T-cell (primary cell): ENCODE results near the gene LIPN. TPM values are rescaled to one million over a fixed set of nuclear protein-coding genes. Genes with fewer than 3 reads are reported as not detected.

Source experiments
- ATAC-seq, 4 experiments: fragments of 200-7000 bp in 3 of 4; fragments of 150-1000 bp in 1 of 4; cut with Tn5 transposase; replicated peaks in 1 of 4; 1 replicate in 3 of 4; 2 replicates in 1 of 4; pipeline ENCODE4 v1.10.0; 2021; ENCODE audit warnings: moderate library complexity in 3 of 4, mild to moderate bottlenecking in 2 of 4, moderate number of reproducible peaks in 1 of 4
- CTCF ChIA-PET, 2 donors: fragments of 300-600 bp; sonication (Branson Sonifier 250); formaldehyde crosslinking; loops; one replicate each; lab custom pipeline; 2022; ENCODE audit warnings: antibody characterized with exemption in 2 of 2; lab: Charles Lee
- POLR2A ChIA-PET, 2 donors: fragments of 300-600 bp; sonication (Branson Sonifier 250); formaldehyde crosslinking; loops; one replicate each; lab custom pipeline; 2022; ENCODE audit warnings: antibody characterized with exemption in 2 of 2; lab: Charles Lee
- DNase-seq, 35 experiments: peaks; one replicate each; pipeline versions ENCODE4 v3.0.0 to v3.0.0-alpha.2; 2013 to 2023
- H3K27ac ChIP-seq: one replicate; pipeline ENCODE4 v1.5.1; 2013; ENCODE audit warnings: low read length
- H3K27me3 ChIP-seq, 2 experiments: replicated peaks in 1 of 2; 1 replicate in 1 of 2; 2 replicates in 1 of 2; pipeline versions ENCODE4 v1.6.1 to v1.7.0; 2013; ENCODE audit warnings: low read length in 1 of 2, mixed read lengths in 1 of 2; ENCODE audit not compliant: control insufficient read depth in 2 of 2, insufficient read depth in 2 of 2; ENCODE audit errors: extremely low read depth in 1 of 2
- H3K36me3 ChIP-seq, 2 donors: 1 replicate in 1 of 2; 2 replicates in 1 of 2; pipeline versions ENCODE4 v1.6.1 to v1.7.0; 2013; ENCODE audit warnings: low read length in 1 of 2; ENCODE audit not compliant: control insufficient read depth in 2 of 2, insufficient read depth in 1 of 2; ENCODE audit errors: extremely low read depth in 1 of 2
- H3K4me1 ChIP-seq, 2 experiments: 1 replicate in 1 of 2; 2 replicates in 1 of 2; pipeline versions ENCODE4 v1.6.1 to v1.7.0; 2013; ENCODE audit warnings: low read length in 2 of 2, mixed read lengths in 1 of 2; ENCODE audit not compliant: insufficient read depth in 2 of 2, control insufficient read depth in 1 of 2; ENCODE audit errors: extremely low read depth in 1 of 2
- H3K4me3 ChIP-seq, 2 donors: 1 replicate in 1 of 2; 2 replicates in 1 of 2; pipeline versions ENCODE4 v1.5.1 to v1.7.0; 2013; ENCODE audit warnings: mild to moderate bottlenecking in 2 of 2, low read length in 1 of 2, moderate library complexity in 1 of 2; ENCODE audit not compliant: control insufficient read depth in 1 of 2; ENCODE audit errors: extremely low read depth in 1 of 2
- H3K9me3 ChIP-seq: 2 replicates; pipeline ENCODE4 v1.7.0; 2013
- H3K27ac Mint-ChIP-seq, 2 donors: one replicate each; pipeline ENCODE4 v1.8.0; 2020 to 2021; ENCODE audit warnings: mild to moderate bottlenecking in 2 of 2, mixed read lengths in 2 of 2
- H3K27me3 Mint-ChIP-seq, 2 donors: one replicate each; pipeline ENCODE4 v1.8.0; 2021 to 2022; ENCODE audit warnings: mixed read lengths in 2 of 2
- H3K36me3 Mint-ChIP-seq: one replicate; pipeline ENCODE4 v1.8.0; 2021; ENCODE audit warnings: mixed read lengths
- H3K4me1 Mint-ChIP-seq, 3 donors: one replicate each; pipeline ENCODE4 v1.8.0; 2020 to 2022; ENCODE audit warnings: mixed read lengths in 3 of 3, mild to moderate bottlenecking in 1 of 3
- H3K4me3 Mint-ChIP-seq, 3 donors: one replicate each; pipeline ENCODE4 v1.8.0; 2020 to 2022; ENCODE audit warnings: mild to moderate bottlenecking in 3 of 3, mixed read lengths in 3 of 3, moderate library complexity in 3 of 3
- H3K9me3 Mint-ChIP-seq, 3 donors: one replicate each; pipeline ENCODE4 v1.8.0; 2020 to 2022; ENCODE audit warnings: mixed read lengths in 3 of 3
- WGBS: methylation state at CpG from one replicate; pipeline ENCODE4 v1.1.5; 2013; ENCODE audit warnings: missing lambda C conversion rate; ENCODE audit not compliant: insufficient coverage; 5-methylcytosine and 5-hydroxymethylcytosine counted together
- total RNA-seq, 35 experiments: library from RNA in 6 of 35; stranded (reverse) in 6 of 35; fragments of 120-200 nt in 1 of 35; gene quantifications; one replicate each; pipeline versions ENCODE4 v1.2.1 to v1.2.4 and lab custom pipeline; 2013 to 2026

The LIPN gene
- total RNA-seq (not detected), total RNA-seq (lab: John Stamatoyannopoulos, UW) (0 to 0.51 (median 0.13) reads per million in 29 experiments)
- total RNA-seq (2013): 0.13 TPM

GRCh38 chr10:88759366-88760101 is at the start of gene LIPN:
LIPN (plus strand) TSS chr10:88760020; CDS start chr10:88761406, 1,386 bp downstream.
- no peaks in the 10 kb centered on the region for H3K27me3 Mint-ChIP-seq
- Histone ChIP-seq H3K27me3 (no peaks in the 10 kb centered on the region), H3K9me3 (no peaks in the 10 kb centered on the region), H3K4me1 (no peaks in the 10 kb centered on the region), H3K27ac (no peak within 1 kb of the TSS), H3K36me3 (no peaks in the 10 kb centered on the region), H3K4me3 (no peak within 1 kb of the TSS)
- CTCF ChIA-PET: no interaction called here
- H3K36me3 Mint-ChIP-seq: no peaks in the 10 kb centered on the region
- peak in 1 of 35 experiments; percentile 31 for DNase-seq
- H3K27ac Mint-ChIP-seq: peak within 1 kb of the TSS in 1 of 2 donors; percentile 34
- WGBS: 72% methylated on average over 2 of the region's 7 CpGs
- peaks cover 7 to 11% (median 10%) of the 10 kb centered on the region in 3 donors for H3K4me1 Mint-ChIP-seq
- ATAC-seq: peak in 1 of 4 experiments; percentile 50
- POLR2A ChIA-PET: no interaction called here
- no peak within 1 kb of the TSS for H3K4me3 Mint-ChIP-seq
- H3K9me3 Mint-ChIP-seq: no peaks in the 10 kb centered on the region

- Histone ChIP-seq H3K27me3 (no peaks in the 10 kb centered on the region), H3K4me1 (no peaks in the 10 kb centered on the region), H3K4me3 (no peak overlapping the region), H3K27ac (no peak overlapping the region), H3K36me3 (no peaks in the 10 kb centered on the region), H3K9me3 (no peaks in the 10 kb centered on the region)
- H3K9me3 Mint-ChIP-seq: no peaks in the 10 kb centered on the region
- H3K4me3 Mint-ChIP-seq: no peak overlapping the region
- no CpG with 5 or more reads among the region's 1 CpG for WGBS
- H3K27me3 Mint-ChIP-seq: peaks cover 4 to 6% of the 10 kb centered on the region in 2 donors
- ATAC-seq: no peak
- no peaks in the 10 kb centered on the region for H3K4me1 Mint-ChIP-seq
- CTCF ChIA-PET: no interaction called here
- H3K36me3 Mint-ChIP-seq: no peaks in the 10 kb centered on the region
- H3K27ac Mint-ChIP-seq: no peak overlapping the region
- DNase-seq: no peak
- POLR2A ChIA-PET: interaction anchor here in 1 of 2 donors (0.6 kb wide), 1 partner anchor 328 kb away, joined by 3 read pairs; no protein-coding TSS in a partner anchor
Measured at GRCh38 chr10:88715517-88715916, 44.3 kb upstream of the LIPN start.

- H3K9me3 ChIP-seq: no peaks in the 10 kb centered on the region
- Mint-ChIP-seq H3K4me3 (no peak overlapping the region), H3K36me3 (no peaks in the 10 kb centered on the region), H3K9me3 (no peaks in the 10 kb centered on the region), H3K4me1 (no peaks in the 10 kb centered on the region), H3K27ac (no peak overlapping the region), H3K27me3 (peaks cover 4 to 15% of the 10 kb centered on the region in 2 donors)
- no peaks in the 10 kb centered on the region for H3K27me3 ChIP-seq
- no peak overlapping the region for H3K4me3 ChIP-seq
- no peak overlapping the region for H3K27ac ChIP-seq
- ChIA-PET POLR2A (interaction anchor here in 1 of 2 donors (0.6 kb wide), 1 partner anchor 892 kb away, joined by 3 read pairs; no protein-coding TSS in a partner anchor), CTCF (interaction anchor here in 1 of 2 donors (0.5 kb wide), 1 partner anchor 10 kb away, joined by 3 read pairs; no protein-coding TSS in a partner anchor)
- DNase-seq (no peak), ATAC-seq (no peak)
- H3K36me3 ChIP-seq: no peaks in the 10 kb centered on the region
- no peaks in the 10 kb centered on the region for H3K4me1 ChIP-seq
- WGBS: no CpG with 5 or more reads among the region's 4 CpGs
Measured at GRCh38 chr10:88721392-88721791, 38.4 kb upstream of the LIPN start.

- DNase-seq: no peak
- Mint-ChIP-seq H3K36me3 (no peaks in the 10 kb centered on the region), H3K4me1 (no peaks in the 10 kb centered on the region), H3K4me3 (no peak overlapping the region), H3K27me3 (peaks cover 0 to 9% of the 10 kb centered on the region in 2 donors), H3K9me3 (no peaks in the 10 kb centered on the region), H3K27ac (no peak overlapping the region)
- CTCF ChIA-PET: interaction anchor here in 1 of 2 donors (0.6 kb wide), 1 partner anchor 16 kb away, joined by 3 read pairs; no protein-coding TSS in a partner anchor
- WGBS: no CpG with 5 or more reads among the region's 1 CpG
- H3K27ac ChIP-seq: no peak overlapping the region
- POLR2A ChIA-PET: no interaction called here
- no peaks in the 10 kb centered on the region for H3K4me1 ChIP-seq
- no peak overlapping the region for H3K4me3 ChIP-seq
- H3K9me3 ChIP-seq: no peaks in the 10 kb centered on the region
- H3K36me3 ChIP-seq: no peaks in the 10 kb centered on the region
- ATAC-seq: no peak
- H3K27me3 ChIP-seq: no peaks in the 10 kb centered on the region
Measured at GRCh38 chr10:88725798-88726197, 34.0 kb upstream of the LIPN start.

- H3K9me3 ChIP-seq: no peaks in the 10 kb centered on the region
- 87% methylated on average over 30 of the region's 30 CpGs for WGBS
- no peak overlapping the region for H3K4me3 Mint-ChIP-seq
- POLR2A ChIA-PET: interaction anchor here in 1 of 2 donors (0.6 to 0.7 kb wide), 2 partner anchors 10 to 40 kb away, joined by 3 read pairs; no protein-coding TSS in a partner anchor
- no peak overlapping the region for H3K27ac ChIP-seq
- H3K4me3 ChIP-seq: no peak overlapping the region
- ATAC-seq (no peak), DNase-seq (peak in 9 of 35 experiments; percentile 3 to 20 (median 6))
- H3K27me3 ChIP-seq: no peaks in the 10 kb centered on the region
- CTCF ChIA-PET: interaction anchor here (0.6 to 0.9 kb wide), 2 partner anchors 34 to 543 kb away, joined by 3 to 5 read pairs; no protein-coding TSS in a partner anchor
- no peak overlapping the region for H3K27ac Mint-ChIP-seq
- H3K36me3 ChIP-seq: no peaks in the 10 kb centered on the region
- H3K9me3 Mint-ChIP-seq: no peaks in the 10 kb centered on the region
- no peaks in the 10 kb centered on the region for H3K36me3 Mint-ChIP-seq
- no peaks in the 10 kb centered on the region for H3K4me1 Mint-ChIP-seq
- H3K27me3 Mint-ChIP-seq: peaks cover 0 to 7% of the 10 kb centered on the region in 2 donors
- H3K4me1 ChIP-seq: no peaks in the 10 kb centered on the region
Measured at GRCh38 chr10:88728107-88728763, 31.6 kb upstream of the LIPN start.

- no peak overlapping the region for H3K4me3 Mint-ChIP-seq
- Histone ChIP-seq H3K36me3 (no peaks in the 10 kb centered on the region), H3K4me3 (no peak overlapping the region), H3K9me3 (no peaks in the 10 kb centered on the region), H3K27ac (no peak overlapping the region), H3K27me3 (no peaks in the 10 kb centered on the region), H3K4me1 (no peaks in the 10 kb centered on the region)
- H3K27me3 Mint-ChIP-seq: peaks cover 0 to 4% of the 10 kb centered on the region in 2 donors
- H3K27ac Mint-ChIP-seq: no peak overlapping the region
- WGBS: no CpG with 5 or more reads among the region's 4 CpGs
- ChIA-PET CTCF (no interaction called here), POLR2A (interaction anchor here in 1 of 2 donors (0.6 kb wide), 1 partner anchor 113 kb away, joined by 3 read pairs; no protein-coding TSS in a partner anchor)
- ATAC-seq: no peak
- no peaks in the 10 kb centered on the region for H3K9me3 Mint-ChIP-seq
- H3K36me3 Mint-ChIP-seq: no peaks in the 10 kb centered on the region
- DNase-seq: no peak
- no peaks in the 10 kb centered on the region for H3K4me1 Mint-ChIP-seq
Measured at GRCh38 chr10:88730864-88731263, 29.0 kb upstream of the LIPN start.
